Astrocyte of the hippocampus (primary cell): ENCODE measurements around the gene SSBP4.
"Not testable (repeated sequence)": the region's sequence is repeated elsewhere in the genome, so short reads cannot be mapped to it uniquely, and the experiment has no call there.

Experiments used
- DNase-seq: peaks from one replicate; pipeline ENCODE4 v3.0.0; 2011; ENCODE audit warnings: low read depth, low spot score

Gene SSBP4

GRCh38 chr19:18393836-18394235 is 25.4 kb upstream of the SSBP4 start:
- DNase-seq: no peak

- DNase-seq: no peak
These were observed 22.5 kb upstream of the SSBP4 start for GRCh38 chr19:18396471-18397241.

DNA sequence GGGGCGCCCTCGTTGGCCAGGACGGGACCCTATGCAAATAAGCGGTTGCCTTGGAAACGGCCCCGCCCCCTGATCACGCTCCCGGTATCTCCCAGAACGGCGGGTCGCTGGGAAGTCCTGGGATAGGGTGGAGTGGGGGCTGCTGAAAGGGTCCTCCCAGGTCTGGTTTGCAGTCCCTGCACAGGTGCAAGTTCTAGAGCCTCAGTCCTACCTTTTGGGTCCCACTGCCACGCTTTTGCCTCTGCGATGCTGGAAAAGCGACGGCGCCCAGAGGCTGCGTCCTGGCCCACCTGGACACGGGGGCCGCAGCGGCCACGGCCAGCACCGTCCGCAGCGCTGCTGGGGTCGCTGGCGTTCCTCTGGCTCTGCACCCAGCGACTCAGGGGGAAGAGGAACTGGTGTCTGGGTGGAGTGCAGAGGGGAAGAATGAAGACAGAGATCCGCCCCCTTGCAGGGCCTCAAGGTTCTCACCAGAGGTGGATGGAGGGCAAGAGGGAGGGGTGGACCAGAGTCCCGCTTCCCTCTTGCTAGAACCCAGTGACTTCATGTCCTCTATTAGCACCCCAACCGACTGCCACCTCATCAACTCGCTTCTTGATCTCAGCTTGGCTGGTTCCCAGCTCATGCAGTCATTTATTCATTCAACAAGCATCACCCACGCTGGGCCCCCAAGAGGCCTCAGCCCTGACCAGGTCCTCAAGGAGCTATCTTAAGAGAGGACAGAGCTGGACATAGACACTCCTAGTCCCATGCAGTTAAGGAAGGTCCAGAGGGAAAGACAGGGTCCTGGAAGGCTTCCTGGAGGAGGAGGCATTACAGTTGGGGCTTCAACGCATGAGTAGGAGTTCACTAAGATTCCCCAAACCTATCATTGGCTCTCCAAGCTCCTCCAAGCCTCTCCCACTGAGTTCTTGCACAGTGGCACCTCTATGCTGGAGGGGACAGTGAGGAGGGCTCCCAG is 21.7 kb upstream of the SSBP4 start, which contains the start of gene LRRC25:
Gene LRRC25 (minus strand): TSS at position 381 of the 961 bp plus-strand sequence. CDS start 659 bp downstream, outside the sequence.
- no peak for DNase-seq

DNA sequence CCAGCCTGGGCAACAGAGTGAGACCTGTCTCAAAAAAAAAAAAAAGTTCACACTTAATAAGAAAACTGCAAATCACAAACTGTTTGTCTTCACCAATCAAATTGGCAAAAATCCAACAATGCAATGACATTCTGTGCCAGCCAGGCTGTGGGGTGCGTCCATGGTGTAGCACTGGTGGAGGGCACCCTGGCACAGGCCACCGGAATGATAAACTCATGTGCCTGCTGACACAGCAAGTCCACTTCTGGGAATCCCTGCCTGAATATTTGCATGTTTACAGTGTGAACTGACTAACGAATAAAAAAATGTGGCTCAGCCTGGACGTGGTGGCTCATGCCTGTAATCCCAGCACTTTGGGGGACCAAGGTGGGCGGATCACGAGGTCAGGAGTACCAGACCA is 20.2 kb upstream of the SSBP4 start:
- peak; percentile 62 for DNase-seq

GRCh38 chr19:18401580-18402112 is 17.6 kb upstream of the SSBP4 start:
- DNase-seq: peak; percentile 42

- not testable (repeated sequence) for DNase-seq
These were observed 16.5 kb upstream of the SSBP4 start for GRCh38 chr19:18402455-18403248.

DNA sequence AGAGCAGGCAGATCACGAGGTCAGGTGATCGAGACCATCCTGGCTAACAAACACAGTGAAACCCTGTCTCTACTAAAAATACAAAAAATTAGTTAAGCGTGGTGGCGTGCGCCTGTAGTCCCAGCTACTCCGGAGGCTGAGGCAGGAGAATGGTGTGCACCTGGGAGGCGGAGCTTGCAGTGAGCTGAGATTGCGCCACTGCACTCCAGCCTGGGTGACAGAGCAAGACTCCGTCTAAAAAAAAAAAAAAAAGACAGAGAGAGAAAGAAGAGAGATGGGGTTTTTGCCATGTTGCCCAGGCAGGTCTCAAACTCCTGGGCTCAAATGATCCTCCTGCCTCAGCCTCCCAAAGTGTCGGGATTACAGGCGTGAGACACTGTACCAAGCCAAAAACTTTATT is 13.4 kb upstream of the SSBP4 start:
- DNase-seq: not testable (repeated sequence)

DNA sequence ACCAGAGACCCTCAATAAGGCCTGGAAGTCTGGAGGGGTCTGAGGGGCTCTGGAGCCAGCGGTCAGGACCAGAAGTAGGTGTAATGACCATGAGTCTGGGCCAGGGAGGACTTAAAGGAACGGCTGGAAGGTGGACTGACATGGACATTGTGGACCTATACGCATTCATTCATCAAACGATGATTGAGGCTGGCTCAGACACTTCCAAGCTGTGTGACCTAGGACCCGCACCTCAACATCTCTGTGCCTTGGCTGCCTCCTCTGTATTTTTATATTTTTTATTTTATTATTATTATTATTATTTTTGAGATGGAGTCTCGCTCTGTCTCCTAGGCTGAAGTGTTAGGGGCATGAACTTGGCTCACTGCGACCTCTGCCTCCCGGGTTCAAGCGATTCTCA is 12.4 kb upstream of the SSBP4 start:
- no peak for DNase-seq

DNA sequence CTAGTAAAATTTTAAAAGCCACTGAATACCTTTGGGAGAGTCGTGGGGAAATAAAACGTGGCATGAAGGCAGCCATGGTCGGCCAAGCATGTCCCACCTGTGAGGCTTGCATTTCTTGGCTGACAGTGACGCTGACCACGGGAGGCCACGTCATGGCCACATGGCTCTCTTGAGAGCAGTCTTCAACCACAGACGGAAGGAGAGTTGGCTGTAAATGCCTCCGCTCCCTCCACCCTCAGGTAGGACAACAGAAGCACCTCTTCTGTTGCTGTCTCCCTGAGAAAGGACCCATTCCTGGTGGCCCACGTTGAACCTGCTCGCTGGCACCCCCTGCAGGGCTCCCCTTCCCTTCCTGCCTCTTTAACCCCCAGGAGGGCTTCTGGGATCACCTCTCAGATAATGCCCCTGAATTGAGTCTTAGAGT is 11.1 kb upstream of the SSBP4 start:
- DNase-seq: no peak

DNA sequence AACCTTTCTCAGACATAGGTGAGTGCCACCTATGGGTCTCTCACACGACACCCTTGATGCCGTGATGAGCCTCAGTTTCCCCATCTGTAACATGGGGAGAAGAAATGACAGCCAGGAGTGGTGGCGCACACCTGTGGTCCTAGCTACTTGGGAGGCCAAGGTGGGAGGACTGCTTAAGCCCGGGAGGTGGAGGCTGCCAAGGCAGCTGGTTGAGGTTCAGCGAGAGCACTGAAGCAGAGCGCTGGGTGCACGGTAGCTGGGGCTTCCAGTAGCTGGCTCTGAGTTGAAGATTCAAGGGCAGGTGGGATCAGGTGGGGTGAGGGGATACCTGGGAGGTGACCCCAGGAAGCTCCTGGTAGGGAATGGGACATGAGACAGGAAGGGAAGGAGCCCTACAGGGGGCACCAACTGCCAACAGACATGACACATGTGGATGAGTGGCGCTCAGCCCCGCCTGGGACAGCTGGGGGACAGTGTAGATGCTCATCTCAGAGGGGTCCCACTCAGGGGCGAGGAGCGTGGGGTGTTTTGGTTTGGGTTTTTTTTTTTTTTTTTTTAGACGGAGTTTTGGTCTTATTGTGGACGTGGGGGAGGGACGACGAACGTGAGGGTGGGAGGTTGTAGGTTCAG is 6.5 kb upstream of the SSBP4 start:
- no peak for DNase-seq

- DNase-seq: peak; percentile 54
These were observed 4.6 kb upstream of the SSBP4 start for GRCh38 chr19:18414504-18415177.

DNA sequence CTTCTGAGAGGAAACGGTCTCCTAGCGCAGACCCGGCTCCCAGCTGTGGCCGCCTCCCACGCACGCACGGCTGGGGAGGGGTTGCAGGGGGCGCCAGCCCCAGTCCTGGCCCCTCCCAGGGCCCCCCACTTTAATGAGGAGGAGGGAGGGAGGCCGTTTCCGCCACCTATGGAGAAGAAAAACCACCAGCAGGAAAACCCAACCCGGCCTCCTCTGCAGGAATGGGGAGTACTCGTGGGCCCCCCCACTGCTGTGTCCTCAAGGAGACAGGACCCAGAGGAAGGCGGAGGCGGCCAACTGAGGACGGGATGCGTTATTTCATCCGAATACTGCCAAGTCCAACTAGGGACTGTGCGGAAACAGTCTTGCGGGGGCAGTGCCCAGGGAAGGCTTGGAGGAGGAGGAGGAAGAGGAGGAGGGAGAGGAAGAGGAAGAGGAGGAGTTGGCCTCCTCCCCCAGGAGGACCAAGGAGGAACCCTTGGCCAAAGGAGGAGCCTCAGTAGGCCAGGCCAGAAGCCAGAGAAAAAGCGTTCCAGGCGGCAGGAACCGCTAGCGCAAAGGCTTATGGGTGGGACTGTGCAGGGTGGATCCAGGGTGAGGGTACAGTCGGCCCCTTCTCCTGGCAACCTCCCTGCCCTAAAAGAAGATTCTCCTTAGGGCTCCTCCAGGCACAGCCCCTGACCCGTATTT is 3.9 kb upstream of the SSBP4 start:
- peak; percentile 10 for DNase-seq

DNA sequence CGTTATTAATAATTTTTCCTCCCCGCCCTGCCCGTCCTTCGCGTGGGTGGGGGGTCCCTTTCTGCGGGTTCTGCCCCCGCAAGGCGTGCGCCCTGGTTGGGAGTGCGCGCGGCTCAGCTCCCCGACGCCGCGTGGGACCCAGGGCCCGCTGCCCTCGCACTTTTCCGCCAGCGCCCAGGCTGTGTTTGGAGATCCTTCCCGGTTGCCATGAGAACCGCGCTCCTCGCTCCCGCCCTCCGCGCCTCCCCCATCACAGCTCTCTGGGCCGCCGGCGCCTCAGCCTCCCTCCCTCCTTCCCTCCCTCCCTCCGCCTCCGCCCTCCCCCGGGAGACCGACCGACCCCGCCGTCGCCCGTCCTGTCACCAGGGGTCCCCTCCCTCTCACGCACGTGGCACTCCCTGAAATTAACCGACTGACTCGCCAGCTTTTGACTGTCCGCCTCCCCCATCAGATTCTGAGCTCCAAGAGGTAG is 2.4 kb upstream of the SSBP4 start:
- peak; percentile 93 for DNase-seq

GRCh38 chr19:18417250-18418028 is 1.8 kb upstream of the SSBP4 start:
- peak; percentile 88 for DNase-seq

DNA sequence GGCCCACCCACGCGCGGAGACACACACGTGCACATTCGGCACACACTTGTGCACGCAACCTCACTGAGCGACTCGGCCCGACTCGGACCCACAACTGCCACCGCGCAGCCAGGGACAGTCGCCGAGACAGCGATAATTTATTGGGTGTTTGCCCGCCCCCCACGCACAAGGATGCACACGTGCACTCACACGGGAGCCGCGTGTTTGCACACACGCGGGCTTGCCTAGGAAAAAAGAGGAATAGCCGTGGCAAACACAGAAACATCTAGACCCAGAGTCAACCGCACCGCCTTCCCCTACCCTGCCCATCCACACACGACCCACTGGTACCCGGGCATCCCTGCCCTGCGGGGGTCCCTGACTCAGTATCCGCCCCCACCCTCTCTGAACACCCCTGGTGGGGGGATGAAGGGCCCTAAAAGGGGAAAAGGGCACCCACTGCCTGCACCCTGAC is 1.1 kb upstream of the SSBP4 start:
- DNase-seq: peak; percentile 35

DNA sequence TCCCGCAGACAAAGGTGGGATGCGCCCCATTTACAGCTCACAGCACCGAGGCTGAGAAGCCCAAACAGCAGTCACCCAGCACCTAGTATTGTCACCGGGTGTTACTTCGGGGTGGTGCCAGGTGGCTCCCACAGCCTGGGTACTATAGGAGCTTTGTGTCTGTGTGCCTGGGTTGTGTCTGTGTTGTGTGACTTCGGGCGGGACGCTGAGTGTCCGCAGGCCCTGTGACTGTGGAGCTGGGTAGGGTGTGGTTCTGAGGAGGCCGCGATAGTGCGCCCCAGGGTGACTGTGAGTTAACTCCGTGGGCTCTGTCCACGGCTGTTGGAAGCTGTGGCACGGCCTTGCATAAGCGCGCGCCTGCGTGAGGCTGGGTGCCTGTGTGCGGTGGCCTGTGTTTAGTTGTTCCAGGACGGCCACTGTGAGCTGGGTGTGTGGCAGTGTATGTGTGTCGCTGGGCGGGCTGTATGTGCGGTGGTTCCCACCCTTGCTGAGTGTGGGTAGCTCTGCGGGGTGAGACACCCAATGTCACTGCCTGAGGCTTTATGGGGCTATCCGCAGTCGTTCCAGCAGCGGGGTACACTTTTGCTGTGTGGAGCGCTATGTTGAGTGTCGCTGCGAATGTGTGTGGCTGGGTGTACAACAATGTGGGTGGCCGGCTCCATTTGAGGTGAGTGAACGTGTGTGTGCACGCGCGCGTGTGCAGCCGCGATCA is 559 bp upstream of the SSBP4 start:
- DNase-seq: no peak

DNA sequence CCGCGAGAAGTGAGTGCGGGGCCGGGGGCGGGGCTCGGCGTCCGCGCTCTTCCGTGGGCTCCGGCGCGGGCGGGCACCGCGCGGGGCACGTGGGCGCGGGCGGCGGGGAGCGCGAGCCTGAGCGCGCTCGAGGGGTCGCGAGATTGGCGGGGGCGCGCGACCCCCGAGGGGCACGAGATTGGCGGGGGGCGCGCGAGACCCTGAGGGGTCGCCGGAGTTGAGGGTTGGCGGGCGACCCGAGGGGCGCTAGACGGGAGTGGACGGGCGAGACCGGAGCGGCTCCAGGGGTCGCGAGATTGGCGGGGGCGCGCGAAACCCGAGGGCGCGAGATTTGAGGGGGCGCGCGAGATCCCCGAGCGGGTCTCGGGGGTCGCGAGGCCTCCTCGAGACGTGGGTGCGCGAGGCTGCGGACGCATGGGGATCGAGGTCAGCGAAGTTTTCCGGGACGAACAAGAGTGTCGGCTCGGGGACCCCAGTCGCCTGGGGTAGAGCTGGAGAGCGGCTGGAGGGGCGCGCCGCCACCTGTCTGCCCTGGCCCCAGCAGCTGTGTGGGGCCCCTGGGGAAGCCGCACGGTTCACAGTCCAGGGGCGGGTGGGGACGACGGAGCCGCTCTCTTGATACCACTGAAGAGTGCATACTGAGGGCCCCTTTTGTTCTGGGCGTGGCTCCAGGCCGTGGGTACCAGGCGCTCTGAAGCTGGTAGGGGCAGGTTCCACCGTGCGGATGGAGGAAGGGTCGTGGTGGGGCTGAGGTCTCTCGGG is 682 bp downstream of the SSBP4 start:
- DNase-seq: peak; percentile 50
